Measurements from ENCODE around the gene RAG2. TPM values are rescaled to one million over a fixed set of nuclear protein-coding genes. Genes with fewer than 3 reads are reported as not detected.

The RAG2 gene
- total and polyA plus RNA-seq, 8 donors, result 0.37 to 17.9 TPM; not detected in 6

- WGBS, 5 donors, result 18 to 35% (median 23%) methylated on average over 1 of the region's 1 CpG
- TF ChIP-seq POLR2A (IDR thresholded peaks at IDR 0.05), result no peak
- TF ChIP-seq EP300 (IDR thresholded peaks at IDR 0.05), result no peak
- TF ChIP-seq CTCF (IDR thresholded peaks at IDR 0.05), result no peak
- TF ChIP-seq POLR2AphosphoS5 (IDR thresholded peaks at IDR 0.05), result no peak
- H3K36me3 ChIP-seq, result no peaks in the 10 kb centered on the region
- no peaks in the 10 kb centered on the region for H3K27me3 ChIP-seq
- intact Hi-C loops (cut with DNase I; ENCODE audit: low total_unique reads), result no loop called here
- no peaks in the 10 kb centered on the region for H3K4me1 ChIP-seq
- no peak for DNase-seq
- no peak overlapping the region for H3K27ac ChIP-seq
- H3K4me3 ChIP-seq, result no peak overlapping the region
- H3K9me3 ChIP-seq, result no peaks in the 10 kb centered on the region
Observed at GRCh38 chr11:36550385-36551115, 47.5 kb downstream of the RAG2 start.

Other genes with a start within 250 kb of the RAG2 start
- 10 to 100 TPM in 3 of 5 donors, 1 to 10 TPM in 2; 1.2 to 19.2 (median 11.4) TPM for gene TRAF6, start 88.0 kb downstream of the RAG2 start, total RNA-seq
- 1 to 10 TPM; 2.2 to 3.8 (median 2.3) TPM for gene TRAF6, start 88.0 kb downstream of the RAG2 start, polyA plus RNA-seq
- 1 to 10 TPM in 1 of 5 donors, under 1 TPM in 2, not detected in 2; 0.29 to 5.0 (median 0.89) TPM for gene RAG1, start 30.2 kb downstream of the RAG2 start, total RNA-seq
- gene RAG1, start 30.2 kb downstream of the RAG2 start, polyA plus RNA-seq, result under 1 TPM; 0.23 to 0.56 (median 0.31) TPM
- gene IFTAP, start 3.7 kb downstream of the RAG2 start, total RNA-seq, result 10 to 100 TPM; 14.9 to 95.0 (median 28.6) TPM
- 10 to 100 TPM; 23.5 to 33.5 (median 31.3) TPM for gene IFTAP, start 3.7 kb downstream of the RAG2 start, polyA plus RNA-seq

Measured in stomach (tissue), 9 donors.